Esophagus mucosa (tissue), 1 donor: ENCODE results near the gene PIP5K1B. TPM values are rescaled to one million over a fixed set of nuclear protein-coding genes. Genes with fewer than 3 reads are reported as not detected.
"Not testable (repeated sequence)": the region's sequence is repeated elsewhere in the genome, so short reads cannot be mapped to it uniquely, and the experiment has no call there.

ENCODE experiments used
- ATAC-seq: fragments of 200-7000 bp; cut with Tn5 transposase; one replicate; pipeline ENCODE4 v1.9.1; 2020
- total RNA-seq: library from RNA; stranded (reverse); gene quantifications from one replicate; pipeline ENCODE4 v1.2.4, GENCODE V29; 2023
- donor health status: DM: yes; HTN: yes; CAD: no.

Gene PIP5K1B
- total RNA-seq, 1 donor from 2014 or later: 1.3 TPM

DNA sequence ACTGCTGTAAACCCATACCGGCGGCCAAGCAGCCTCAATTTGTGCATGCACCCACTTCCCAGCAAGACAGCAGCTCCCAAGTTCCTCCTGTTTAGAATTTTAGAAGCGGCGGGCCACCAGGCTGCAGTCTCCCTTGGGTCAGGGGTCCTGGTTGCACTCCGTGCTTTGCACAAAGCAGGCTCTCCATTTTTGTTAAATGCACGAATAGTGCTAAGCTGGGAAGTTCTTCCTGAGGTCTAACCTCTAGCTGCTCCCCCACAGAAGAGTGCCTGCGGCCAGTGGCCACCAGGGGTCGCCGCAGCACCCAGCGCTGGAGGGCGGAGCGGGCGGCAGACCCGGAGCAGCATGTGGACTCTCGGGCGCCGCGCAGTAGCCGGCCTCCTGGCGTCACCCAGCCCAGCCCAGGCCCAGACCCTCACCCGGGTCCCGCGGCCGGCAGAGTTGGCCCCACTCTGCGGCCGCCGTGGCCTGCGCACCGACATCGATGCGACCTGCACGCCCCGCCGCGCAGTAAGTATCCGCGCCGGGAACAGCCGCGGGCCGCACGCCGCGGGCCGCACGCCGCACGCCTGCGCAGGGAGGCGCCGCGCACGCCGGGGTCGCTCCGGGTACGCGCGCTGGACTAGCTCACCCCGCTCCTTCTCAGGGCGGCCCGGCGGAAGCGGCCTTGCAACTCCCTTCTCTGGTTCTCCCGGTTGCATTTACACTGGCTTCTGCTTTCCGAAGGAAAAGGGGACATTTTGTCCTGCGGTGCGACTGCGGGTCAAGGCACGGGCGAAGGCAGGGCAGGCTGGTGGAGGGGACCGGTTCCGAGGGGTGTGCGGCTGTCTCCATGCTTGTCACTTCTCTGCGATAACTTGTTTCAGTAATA is 330.6 kb downstream of the PIP5K1B start, which contains the start of gene FXN:
Gene FXN (plus strand): TSS at position 315 of the 871 bp plus-strand sequence. CDS start 31 bp downstream, at position 346.
- ATAC-seq: peak; percentile 97

DNA sequence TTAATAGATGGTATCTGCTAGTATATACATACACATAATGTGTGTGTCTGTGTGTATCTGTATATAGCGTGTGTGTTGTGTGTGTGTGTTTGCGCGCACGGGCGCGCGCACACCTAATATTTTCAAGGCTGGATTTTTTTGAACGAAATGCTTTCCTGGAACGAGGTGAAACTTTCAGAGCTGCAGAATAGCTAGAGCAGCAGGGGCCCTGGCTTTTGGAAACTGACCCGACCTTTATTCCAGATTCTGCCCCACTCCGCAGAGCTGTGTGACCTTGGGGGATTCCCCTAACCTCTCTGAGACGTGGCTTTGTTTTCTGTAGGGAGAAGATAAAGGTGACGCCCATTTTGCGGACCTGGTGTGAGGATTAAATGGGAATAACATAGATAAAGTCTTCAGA is 331.3 kb downstream of the PIP5K1B start:
- no peak for ATAC-seq

DNA sequence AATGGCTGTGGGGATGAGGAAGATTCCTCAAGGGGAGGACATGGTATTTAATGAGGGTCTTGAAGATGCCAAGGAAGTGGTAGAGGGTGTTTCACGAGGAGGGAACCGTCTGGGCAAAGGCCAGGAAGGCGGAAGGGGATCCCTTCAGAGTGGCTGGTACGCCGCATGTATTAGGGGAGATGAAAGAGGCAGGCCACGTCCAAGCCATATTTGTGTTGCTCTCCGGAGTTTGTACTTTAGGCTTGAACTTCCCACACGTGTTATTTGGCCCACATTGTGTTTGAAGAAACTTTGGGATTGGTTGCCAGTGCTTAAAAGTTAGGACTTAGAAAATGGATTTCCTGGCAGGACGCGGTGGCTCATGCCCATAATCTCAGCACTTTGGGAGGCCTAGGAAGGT is 331.8 kb downstream of the PIP5K1B start:
- no peak for ATAC-seq

DNA sequence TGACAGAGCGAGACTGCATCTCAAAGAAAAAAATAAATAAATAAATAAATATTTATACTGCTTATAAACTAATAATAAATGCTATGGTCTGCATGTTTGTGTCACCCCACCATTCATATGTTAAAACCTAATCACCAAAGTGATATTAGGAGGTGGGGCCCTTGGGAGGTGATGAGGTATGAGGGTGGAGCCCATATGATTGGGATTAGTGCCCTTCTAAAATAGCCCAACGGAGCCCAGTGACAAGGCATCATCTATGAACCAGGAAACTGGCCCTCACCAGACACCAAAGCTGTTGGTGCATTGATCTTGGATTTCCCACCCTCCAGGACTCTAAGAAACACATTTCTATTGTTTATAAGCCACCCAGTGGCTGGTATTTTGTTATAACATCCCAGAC is 335.6 kb downstream of the PIP5K1B start:
- ATAC-seq: no peak

DNA sequence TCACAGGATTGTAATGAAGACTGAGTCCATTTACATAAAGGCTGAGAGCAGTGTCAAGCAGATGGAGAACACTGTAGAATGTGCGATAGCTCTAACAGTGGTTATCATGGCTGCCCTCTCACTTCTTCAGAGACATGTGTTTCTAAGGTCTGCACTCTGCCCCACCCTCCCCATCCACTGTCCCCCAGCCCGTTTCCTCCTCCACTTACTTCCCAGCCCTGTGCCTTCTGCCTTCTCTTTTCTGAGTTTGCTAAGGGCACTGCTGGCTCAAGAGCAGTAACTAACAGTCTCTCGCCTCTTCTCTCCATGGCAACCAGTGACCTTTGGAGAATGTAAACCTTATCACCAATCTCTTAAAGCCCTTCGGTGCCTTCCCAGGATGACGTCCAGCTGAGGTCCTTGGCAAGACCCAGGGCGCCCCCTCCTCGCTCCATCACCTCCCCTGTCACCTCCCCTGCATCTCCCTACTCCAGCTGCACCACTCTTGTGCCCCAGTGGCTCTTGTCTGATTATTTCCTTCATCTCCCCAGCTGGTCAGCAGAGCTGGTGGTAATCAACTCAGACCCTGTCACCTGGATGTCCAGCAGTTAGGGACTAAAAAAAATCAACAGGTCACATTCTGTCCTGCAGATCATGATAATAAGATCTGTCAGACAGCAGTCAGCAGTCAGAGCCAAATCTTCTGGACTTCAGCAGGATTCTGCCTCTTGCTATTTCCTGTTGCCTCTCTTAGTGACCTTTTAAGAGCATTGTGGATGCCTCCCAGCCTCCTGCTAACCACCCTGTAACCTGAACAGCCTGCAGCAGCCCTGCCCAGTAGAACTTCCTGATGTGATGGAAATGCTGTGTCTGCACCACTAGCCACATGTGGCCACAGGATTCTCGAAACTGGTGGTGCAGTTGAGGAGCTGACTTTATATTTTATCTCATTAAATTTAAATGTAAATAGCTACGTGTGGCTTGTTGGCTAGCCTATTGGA is 339.5 kb downstream of the PIP5K1B start:
- ATAC-seq: peak; percentile 55

DNA sequence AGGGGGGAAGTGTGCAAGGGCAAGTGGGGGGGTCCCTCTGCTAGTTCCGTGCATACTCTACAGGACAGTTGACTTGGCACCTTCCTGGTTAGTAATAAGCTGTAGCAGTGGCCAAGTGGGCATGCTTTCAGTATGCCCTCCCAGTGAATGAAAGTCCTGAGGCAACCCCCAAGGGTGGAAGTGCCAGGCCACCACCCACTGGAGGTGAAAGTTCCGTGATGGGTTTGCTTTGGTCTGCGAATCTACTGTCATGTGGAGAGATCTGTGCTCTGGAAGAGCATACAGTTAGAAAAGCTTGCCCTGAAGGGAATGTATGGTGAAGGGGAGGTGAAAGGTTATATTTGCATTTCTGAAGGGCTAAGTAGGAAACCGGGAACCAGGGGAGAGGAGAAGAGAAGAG is 340.8 kb downstream of the PIP5K1B start:
- ATAC-seq: no peak

DNA sequence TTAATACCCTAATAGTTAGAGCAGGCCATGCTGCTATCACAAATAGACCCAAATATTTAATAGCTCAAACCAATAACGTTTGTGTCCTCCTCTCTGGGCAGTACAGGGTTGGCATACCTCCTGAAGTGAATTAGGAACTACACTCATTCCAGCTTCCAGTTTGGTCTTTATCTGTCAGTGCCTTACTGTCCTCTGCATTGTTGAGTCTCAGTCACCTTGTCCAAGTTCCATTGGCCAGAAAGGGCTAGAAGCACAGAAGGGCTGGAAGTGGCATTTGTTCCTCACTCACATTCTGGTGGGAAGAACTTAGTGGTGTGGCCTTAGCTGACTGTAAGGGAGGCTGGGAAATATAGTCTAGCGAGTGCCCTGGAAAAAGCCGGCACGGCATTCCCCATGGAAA is 341.7 kb downstream of the PIP5K1B start:
- no peak for ATAC-seq

DNA sequence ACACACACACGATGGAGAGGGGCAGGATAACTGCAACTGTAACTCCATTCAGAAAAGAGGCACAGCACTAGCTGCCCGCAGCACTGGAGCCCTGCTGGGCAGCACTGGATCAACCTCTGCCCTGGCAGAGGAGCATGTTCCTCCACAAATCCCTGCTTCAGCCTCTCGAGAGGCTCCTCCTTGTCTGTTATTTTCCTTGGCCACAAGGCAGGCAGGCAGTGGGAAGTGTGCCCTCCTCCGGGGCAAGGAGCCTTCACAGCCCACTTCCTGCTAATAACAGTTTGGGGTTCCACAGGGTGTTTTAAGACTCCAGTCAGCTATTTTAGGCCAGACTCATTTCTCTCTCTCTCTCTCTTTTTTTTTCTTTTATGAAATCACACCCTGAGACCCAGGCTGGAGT is 342.3 kb downstream of the PIP5K1B start:
- no peak for ATAC-seq

DNA sequence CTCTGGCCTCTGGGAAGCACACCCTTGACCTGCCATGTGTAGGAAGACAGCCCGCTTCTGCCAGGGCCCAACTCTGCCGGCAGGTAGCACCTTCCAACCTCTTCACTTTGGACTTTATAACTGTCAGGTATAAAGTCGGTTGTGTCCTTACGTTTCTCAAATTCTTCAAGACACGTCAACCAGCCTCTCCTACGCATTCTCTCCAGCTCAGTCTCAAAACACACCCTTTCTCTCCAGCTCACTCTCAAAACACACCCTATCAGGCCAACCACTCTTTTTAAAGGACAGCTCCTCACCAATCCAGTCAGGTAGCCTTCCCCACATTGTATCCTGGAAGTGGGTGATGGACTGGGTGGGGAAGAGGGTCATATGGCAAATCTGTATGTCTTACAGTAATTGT is 344.1 kb downstream of the PIP5K1B start:
- ATAC-seq: peak; percentile 29

DNA sequence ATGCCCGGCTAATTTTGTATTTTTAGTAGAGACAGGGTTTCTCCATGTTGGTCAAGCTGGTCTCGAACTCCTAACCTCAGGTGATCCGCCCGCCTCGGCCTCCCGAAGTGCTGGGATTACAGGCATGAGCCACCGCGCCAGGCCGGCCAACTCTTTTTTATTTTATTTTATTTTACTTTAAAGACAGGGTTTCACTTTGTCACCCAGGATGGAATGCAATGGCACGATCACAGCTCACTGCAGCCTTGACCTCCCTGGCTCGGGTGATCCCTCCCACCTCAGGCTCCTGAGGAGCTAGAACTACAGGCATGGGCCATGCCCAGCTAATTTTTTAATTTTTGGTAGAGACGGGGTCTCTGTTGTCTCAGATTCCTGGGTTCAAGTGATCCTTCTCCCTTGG is 345.9 kb downstream of the PIP5K1B start:
- not testable (repeated sequence) for ATAC-seq

DNA sequence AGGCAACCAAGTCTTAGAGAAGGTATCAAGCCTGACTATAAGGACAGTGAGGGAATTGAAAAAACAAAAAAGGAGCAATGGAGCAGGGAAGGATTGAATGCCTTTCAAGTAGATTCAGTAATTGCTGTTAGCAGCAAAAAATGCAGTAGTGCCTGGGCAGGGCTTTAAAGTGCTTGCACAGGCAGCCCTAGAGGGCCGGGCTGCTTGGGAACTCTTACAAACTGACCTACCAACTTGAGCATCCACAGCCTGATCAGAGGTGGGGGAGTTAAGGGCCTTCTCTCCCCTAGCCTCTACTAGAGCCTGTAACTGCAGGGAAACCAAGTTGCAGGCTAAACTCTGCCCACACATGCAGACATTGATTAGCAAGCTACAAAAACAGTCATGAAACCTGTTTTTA is 349.9 kb downstream of the PIP5K1B start:
- no peak for ATAC-seq

DNA sequence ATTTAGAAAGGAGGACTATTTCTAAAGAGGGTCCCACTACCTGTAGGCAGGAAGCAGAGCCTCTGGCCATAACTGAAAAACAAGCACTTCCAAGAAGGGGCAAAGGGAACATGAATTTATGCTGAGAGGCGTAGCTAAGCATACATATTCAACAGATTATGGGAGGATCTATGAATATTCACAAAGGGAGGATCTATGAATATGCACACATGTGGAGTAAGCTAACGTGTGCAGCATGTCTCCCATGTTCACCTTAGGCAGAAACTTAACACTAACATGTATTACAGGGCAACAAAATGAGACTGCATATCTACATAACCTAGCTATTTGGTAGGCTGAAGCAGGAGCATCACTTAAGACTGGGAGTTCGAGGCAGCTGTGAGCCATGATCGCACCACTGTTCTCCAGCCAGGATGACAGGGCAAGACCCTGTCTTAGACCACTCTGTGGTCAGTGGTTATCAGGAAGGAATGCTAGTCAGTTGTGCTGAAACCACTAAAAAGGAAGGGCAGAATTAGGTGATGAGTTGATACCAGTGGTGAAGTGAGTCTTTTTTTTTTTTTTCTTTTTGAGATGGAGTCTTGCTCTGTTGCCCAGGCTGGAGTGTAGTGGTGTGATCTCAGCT is 351.3 kb downstream of the PIP5K1B start:
- ATAC-seq: no peak

DNA sequence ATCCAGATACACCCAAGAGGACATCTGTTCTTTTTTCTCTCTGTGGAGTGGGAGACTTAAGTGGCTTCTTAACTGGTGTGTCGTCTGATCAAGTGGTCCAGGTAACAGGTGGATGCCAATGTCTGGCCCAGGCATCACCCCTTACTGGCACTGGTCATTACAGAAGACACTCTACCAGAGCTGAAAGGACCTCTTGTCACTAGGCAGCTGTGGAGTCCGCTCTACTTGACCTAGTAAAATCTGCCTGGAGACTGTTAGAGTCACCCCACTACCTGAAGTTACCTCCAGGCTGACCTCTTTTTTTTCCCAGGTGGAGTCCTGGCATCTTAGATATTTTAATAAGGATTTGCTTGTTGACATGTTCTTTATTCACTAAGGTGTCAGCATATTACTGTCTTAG is 353.1 kb downstream of the PIP5K1B start:
- ATAC-seq: no peak

Other genes starting within 250 kb of the PIP5K1B start
- gene TMEM252, start 164.4 kb upstream of the PIP5K1B start, total RNA-seq: not detected